H9 (cell line): ENCODE measurements around the gene CPT2. TPM values are rescaled to one million over a fixed set of nuclear protein-coding genes. Genes with fewer than 3 reads are reported as not detected.

Experiments used
- DNase-seq: peaks from one replicate; pipeline ENCODE4 v3.0.0-alpha.2; 2017
- H2AFZ ChIP-seq: one replicate; pipeline ENCODE4 v1.6.1; 2013; ENCODE audit warnings: mild to moderate bottlenecking, low read length, control low read depth, moderate library complexity
- H2AK5ac ChIP-seq: 2 replicates; pipeline ENCODE4 v1.6.1; 2013; ENCODE audit warnings: low read length, control low read depth, mixed read lengths; ENCODE audit not compliant: insufficient read length
- H2BK120ac ChIP-seq: one replicate; pipeline ENCODE4 v1.6.1; 2013; ENCODE audit warnings: low read depth, mild to moderate bottlenecking, low read length, control low read depth, inconsistent platforms; ENCODE audit not compliant: poor library complexity, severe bottlenecking
- H2BK12ac ChIP-seq: 2 replicates; pipeline ENCODE4 v1.6.1; 2013; ENCODE audit warnings: low read length, control low read depth, mixed read lengths, low read depth; ENCODE audit not compliant: insufficient read length
- H2BK15ac ChIP-seq: 2 replicates; pipeline ENCODE4 v1.6.1; 2013; ENCODE audit warnings: low read depth, low read length, control low read depth
- H2BK20ac ChIP-seq: one replicate; pipeline ENCODE4 v1.6.1; 2013; ENCODE audit warnings: low read depth, mild to moderate bottlenecking, low read length, control low read depth, inconsistent platforms; ENCODE audit not compliant: poor library complexity, severe bottlenecking
- H2BK5ac ChIP-seq: 2 replicates; pipeline ENCODE4 v1.6.1; 2013; ENCODE audit warnings: low read length, control low read depth, mixed read lengths; ENCODE audit not compliant: insufficient read length
- H3K14ac ChIP-seq: 2 replicates; pipeline ENCODE4 v1.6.1; 2013; ENCODE audit warnings: low read length, control low read depth; ENCODE audit not compliant: insufficient read depth
- H3K18ac ChIP-seq: 2 replicates; pipeline ENCODE4 v1.6.1; 2013; ENCODE audit warnings: low read depth, mild to moderate bottlenecking, mixed read lengths, low read length, control low read depth; ENCODE audit not compliant: insufficient read length
- H3K23ac ChIP-seq: 2 replicates; pipeline ENCODE4 v1.6.1; 2013; ENCODE audit warnings: low read length, control low read depth, mixed read lengths, low read depth; ENCODE audit not compliant: insufficient read length
- H3K23me2 ChIP-seq: 2 replicates; pipeline ENCODE4 v1.6.1; 2013; ENCODE audit warnings: low read depth, mild to moderate bottlenecking, mixed read lengths, low read length, control low read depth; ENCODE audit not compliant: insufficient read length, poor library complexity, severe bottlenecking
- H3K27ac ChIP-seq: 2 replicates; pipeline ENCODE4 v1.5.1; 2013; ENCODE audit warnings: low read length, control low read depth, mixed read lengths, low read depth; ENCODE audit not compliant: insufficient read length
- H3K27me3 ChIP-seq: 2 replicates; pipeline ENCODE4 v1.6.1; 2013; ENCODE audit warnings: low read length, control low read depth, inconsistent platforms; ENCODE audit not compliant: insufficient read depth
- H3K4ac ChIP-seq: 2 replicates; pipeline ENCODE4 v1.6.1; 2013; ENCODE audit warnings: low read depth, mild to moderate bottlenecking, control low read depth, inconsistent platforms, low read length, moderate library complexity
- H3K4me1 ChIP-seq: 2 replicates; pipeline ENCODE4 v1.6.1; 2013; ENCODE audit warnings: low read length, control low read depth, inconsistent platforms; ENCODE audit not compliant: insufficient read depth
- H3K4me2 ChIP-seq: 2 replicates; pipeline ENCODE4 v1.6.1; 2013; ENCODE audit warnings: low read length, control low read depth, mixed read lengths; ENCODE audit not compliant: insufficient read length, insufficient read depth
- H3K56ac ChIP-seq: 2 replicates; pipeline ENCODE4 v1.6.1; 2013; ENCODE audit warnings: low read depth, mild to moderate bottlenecking, mixed read lengths, low read length, control low read depth; ENCODE audit not compliant: insufficient read length
- H3K79me1 ChIP-seq: 2 replicates; pipeline ENCODE4 v1.6.1; 2013; ENCODE audit warnings: low read depth, mild to moderate bottlenecking, moderate library complexity, low read length, control low read depth, inconsistent platforms; ENCODE audit not compliant: insufficient read depth, poor library complexity, severe bottlenecking
- H3K79me2 ChIP-seq: 2 replicates; pipeline ENCODE4 v1.6.1; 2013; ENCODE audit warnings: low read length, control low read depth, inconsistent platforms; ENCODE audit not compliant: insufficient read depth
- H3K9ac ChIP-seq: 2 replicates; pipeline ENCODE4 v1.6.1; 2013; ENCODE audit warnings: low read length, control low read depth, mixed read lengths; ENCODE audit not compliant: insufficient read length; ENCODE audit errors: extremely low read depth
- H3K9me3 ChIP-seq: one replicate; pipeline ENCODE4 v1.6.1; 2013; ENCODE audit warnings: low read depth, low read length, inconsistent platforms; ENCODE audit not compliant: control insufficient read depth
- H3T11ph ChIP-seq: one replicate; pipeline ENCODE4 v1.6.1; 2013; ENCODE audit warnings: mild to moderate bottlenecking, low read length, control low read depth, inconsistent platforms
- H4K20me1 ChIP-seq: one replicate; pipeline ENCODE4 v1.6.1; 2013; ENCODE audit not compliant: control insufficient read depth, insufficient read length, insufficient read depth
- H4K5ac ChIP-seq: 2 replicates; pipeline ENCODE4 v1.6.1; 2013; ENCODE audit warnings: low read depth, mild to moderate bottlenecking, mixed read lengths, low read length, control low read depth; ENCODE audit not compliant: insufficient read length
- H4K8ac ChIP-seq: replicated peaks from 2 replicates; pipeline ENCODE4 v1.6.1; 2013; ENCODE audit warnings: low read length, control low read depth, mixed read lengths, low read depth; ENCODE audit not compliant: insufficient read length
- H4K91ac ChIP-seq: 2 replicates; pipeline ENCODE4 v1.6.1; 2013; ENCODE audit warnings: low read depth, mild to moderate bottlenecking, moderate library complexity, mixed read lengths, low read length, control low read depth; ENCODE audit not compliant: insufficient read length
- H3K27ac Mint-ChIP-seq, 3 experiments: 2 replicates in 2 of 3; 3 replicates in 1 of 3; pipeline ENCODE4 v1.8.0; 2020 to 2021; ENCODE audit warnings: mixed read lengths in 3 of 3, mild to moderate bottlenecking in 1 of 3, moderate library complexity in 1 of 3
- H3K27me3 Mint-ChIP-seq: 2 replicates; pipeline ENCODE4 v1.8.0; 2021; ENCODE audit warnings: low read depth, mild to moderate bottlenecking, moderate library complexity, mixed read lengths
- H3K36me3 Mint-ChIP-seq, 3 experiments: 2 replicates in 2 of 3; 3 replicates in 1 of 3; pipeline ENCODE4 v1.8.0; 2020 to 2021; ENCODE audit warnings: low read depth in 3 of 3, mixed read lengths in 3 of 3; ENCODE audit not compliant: insufficient read depth in 1 of 3
- H3K4me1 Mint-ChIP-seq, 2 experiments: 2 replicates each; pipeline ENCODE4 v1.8.0; 2020; ENCODE audit warnings: mixed read lengths in 2 of 2
- H3K4me3 Mint-ChIP-seq, 2 experiments: 2 replicates in 1 of 2; 3 replicates in 1 of 2; pipeline ENCODE4 v1.8.0; 2020 to 2021; ENCODE audit warnings: mild to moderate bottlenecking in 2 of 2, mixed read lengths in 2 of 2, moderate library complexity in 1 of 2
- H3K9me3 Mint-ChIP-seq, 2 experiments: 2 replicates in 1 of 2; 3 replicates in 1 of 2; pipeline ENCODE4 v1.8.0; 2020; ENCODE audit warnings: mild to moderate bottlenecking in 2 of 2, mixed read lengths in 2 of 2, moderate library complexity in 1 of 2
- CTCF ChIP-seq: fragments of 200-600 bp; sonication (generic); conservative IDR thresholded peaks from 3 replicates; pipeline ENCODE4 v1.8.0; 2021; ENCODE audit warnings: antibody characterized with exemption, mild to moderate bottlenecking
- WGBS: extraction: QIAGEN DNeasy Blood & Tissue Kit; methylation state at CpG from one replicate; pipeline ENCODE4 v1.1.7; 2013; ENCODE audit warnings: missing lambda C conversion rate, low lambda C conversion rate, mixed read lengths; ENCODE audit not compliant: insufficient read length; ENCODE audit errors: extremely low coverage; 5-methylcytosine and 5-hydroxymethylcytosine counted together
- total RNA-seq: library from RNA; stranded (reverse); gene quantifications from 2 replicates; pipeline ENCODE4 v1.2.1, GENCODE V29; 2021

The CPT2 gene
- total RNA-seq, 1 experiment from 2014 or later: 33.2 TPM

GRCh38 chr1:53148123-53148522 is 48.5 kb upstream of the CPT2 start:
- Histone ChIP-seq H4K91ac (no peak overlapping the region), H3K23me2 (no peaks in the 10 kb centered on the region), H2BK15ac (no peak overlapping the region), H3K14ac (no peak overlapping the region), H3K9ac (no peak overlapping the region), H3K23ac (no peak overlapping the region), H2BK20ac (no peak overlapping the region), H2BK120ac (no peak overlapping the region), H3K4ac (no peak overlapping the region), H3K4me2 (no peak overlapping the region), H3K4me1 (0 out of 2 replicates have a peak, but pooled peaks cover 2% of the 10 kb centered on the region), H3K9me3 (no peaks in the 10 kb centered on the region), H3K27me3 (no peaks in the 10 kb centered on the region), H2AK5ac (no peak overlapping the region), H4K20me1 (no peaks in the 10 kb centered on the region), H4K8ac (no peak overlapping the region), H2BK12ac (no peak overlapping the region), H2AFZ (no peak overlapping the region), H3K18ac (no peak overlapping the region), H3K56ac (no peak overlapping the region), H3K27ac (no peak overlapping the region), H4K5ac (no peak overlapping the region), H3K79me2 (no peaks in the 10 kb centered on the region), H3T11ph (no peak overlapping the region), H2BK5ac (no peak overlapping the region), H3K79me1 (no peaks in the 10 kb centered on the region)
- Mint-ChIP-seq H3K4me3 (no peak overlapping the region), H3K4me1 (peaks cover 2 to 7% of the 10 kb centered on the region in 2 experiments; a peak in 1 of 4 replicates), H3K27me3 (peaks cover 6% of the 10 kb centered on the region), H3K36me3 (no peaks in the 10 kb centered on the region), H3K9me3 (no peaks in the 10 kb centered on the region), H3K27ac (no peak overlapping the region)
- DNase-seq: no peak
- TF ChIP-seq CTCF: no peak
- WGBS: no CpG with 5 or more reads among the region's 3 CpGs
